RPMI8226 (cell line): Measurements from ENCODE around the gene ALPI.
"Not testable (repeated sequence)": the region's sequence is repeated elsewhere in the genome, so short reads cannot be mapped to it uniquely, and the experiment has no call there.

Experiments
- DNase-seq: peaks from one replicate; pipeline ENCODE4 v3.0.0-alpha.2; 2015

The ALPI gene

GRCh38 chr2:232443669-232444408 lies 12.1 kb upstream of the ALPI start:
- not testable (repeated sequence) for DNase-seq

- DNase-seq = peak; percentile 78
Measured at GRCh38 chr2:232444409-232445148, 11.4 kb upstream of the ALPI start.

GRCh38 chr2:232445149-232445885 lies 10.6 kb upstream of the ALPI start:
- DNase-seq = not testable (repeated sequence)

GRCh38 chr2:232446266-232446777 lies 9.6 kb upstream of the ALPI start:
- not testable (repeated sequence) for DNase-seq

- no peak for DNase-seq
Measured at GRCh38 chr2:232447091-232447620, 8.8 kb upstream of the ALPI start.

- no peak for DNase-seq
Measured at GRCh38 chr2:232447638-232448303, 8.2 kb upstream of the ALPI start.

GRCh38 chr2:232448304-232448690 lies 7.7 kb upstream of the ALPI start:
- no peak for DNase-seq

- no peak for DNase-seq
Measured at GRCh38 chr2:232449964-232450363, 6.0 kb upstream of the ALPI start.

- DNase-seq = not testable (repeated sequence)
Measured at GRCh38 chr2:232451645-232452044, 4.3 kb upstream of the ALPI start.

GRCh38 chr2:232454630-232455029 lies 1.3 kb upstream of the ALPI start:
- DNase-seq = no peak

GRCh38 chr2:232456296-232457120 lies 555 bp downstream of the ALPI start:
- no peak for DNase-seq

GRCh38 chr2:232457121-232458011 lies 1.4 kb downstream of the ALPI start:
- no peak for DNase-seq

- DNase-seq = no peak
Measured at GRCh38 chr2:232458051-232458660, 2.2 kb downstream of the ALPI start.

- DNase-seq = no peak
Measured at GRCh38 chr2:232458661-232459418, 2.9 kb downstream of the ALPI start.

- no peak for DNase-seq
Measured at GRCh38 chr2:232459419-232460035, 3.6 kb downstream of the ALPI start.

GRCh38 chr2:232460171-232460570 lies 4.2 kb downstream of the ALPI start:
- DNase-seq = no peak

- DNase-seq = no peak
Measured at GRCh38 chr2:232463701-232464543, 8.0 kb downstream of the ALPI start.

GRCh38 chr2:232464544-232464885 lies 8.6 kb downstream of the ALPI start:
- DNase-seq = peak; percentile 43
